GM18873 (cell line): ENCODE results near the gene RTL1.

Experiments used
- ATAC-seq: cut with Tn5 transposase; IDR thresholded peaks from one replicate; pipeline ENCODE4 v1.9.1; 2021; ENCODE audit warnings: mild to moderate bottlenecking, moderate library complexity, moderate number of reproducible peaks; ENCODE audit not compliant: unreplicated experiment, low FRiP score

The RTL1 gene

GRCh38 chr14:100867631-100868315 is 35.7 kb downstream of the RTL1 start:
- no peak for ATAC-seq

- ATAC-seq, result no peak
Measured at GRCh38 chr14:100866666-100867630, 36.6 kb downstream of the RTL1 start.

- ATAC-seq, result no peak
Measured at GRCh38 chr14:100865682-100866591, 37.6 kb downstream of the RTL1 start.

- ATAC-seq, result no peak
Measured at GRCh38 chr14:100864960-100865681, 38.4 kb downstream of the RTL1 start.

GRCh38 chr14:100864206-100864605 is 39.3 kb downstream of the RTL1 start:
- ATAC-seq, result no peak

- no peak for ATAC-seq
Measured at GRCh38 chr14:100862793-100863192, 40.7 kb downstream of the RTL1 start.

- no peak for ATAC-seq
Measured at GRCh38 chr14:100862277-100862676, 41.2 kb downstream of the RTL1 start.

- ATAC-seq, result no peak
Measured at GRCh38 chr14:100861937-100862247, 41.6 kb downstream of the RTL1 start.

GRCh38 chr14:100861188-100861936 is 42.2 kb downstream of the RTL1 start:
- ATAC-seq, result no peak

- no peak for ATAC-seq
Measured at GRCh38 chr14:100860556-100861187, 42.9 kb downstream of the RTL1 start.

- no peak for ATAC-seq
Measured at GRCh38 chr14:100859781-100860180, 43.7 kb downstream of the RTL1 start.

GRCh38 chr14:100858838-100859220 is 44.7 kb downstream of the RTL1 start:
- no peak for ATAC-seq

GRCh38 chr14:100857923-100858837 is 45.3 kb downstream of the RTL1 start:
- ATAC-seq, result no peak

GRCh38 chr14:100857233-100857922 is 46.1 kb downstream of the RTL1 start:
- no peak for ATAC-seq

GRCh38 chr14:100856056-100856950 is 47.2 kb downstream of the RTL1 start:
- no peak for ATAC-seq

- no peak for ATAC-seq
Measured at GRCh38 chr14:100855256-100855930, 48.1 kb downstream of the RTL1 start.
